Keratinocyte (primary cell): ENCODE data around the gene UQCRQ. TPM values are rescaled to one million over a fixed set of nuclear protein-coding genes. Genes with fewer than 3 reads are reported as not detected.

Experiments
- DNase-seq: peaks from one replicate; pipeline ENCODE4 v3.0.0-alpha.2; 2011; ENCODE audit warnings: low read depth, missing footprints, low spot score
- FAIRE-seq: peaks from 2 replicates; lab custom pipeline; 2011; peaks lifted over from hg19 to GRCh38; lab: Jason Lieb, UNC
- H2AFZ ChIP-seq: 2 replicates; pipeline ENCODE4 v1.6.0; 2012; ENCODE audit warnings: low read length, control low read depth, inconsistent platforms; ENCODE audit not compliant: control insufficient read depth
- H3K27ac ChIP-seq: 2 replicates; pipeline ENCODE4 v1.5.1; 2011; ENCODE audit warnings: low read length; ENCODE audit not compliant: control insufficient read depth, insufficient read depth
- H3K27me3 ChIP-seq: 3 replicates; pipeline ENCODE4 v1.6.0; 2011; ENCODE audit warnings: low read length; ENCODE audit not compliant: control insufficient read depth, insufficient read depth; ENCODE audit errors: extremely low read depth
- H3K36me3 ChIP-seq, 2 experiments: 2 replicates in 1 of 2; 3 replicates in 1 of 2; pipeline ENCODE4 v1.5.1; 2011; ENCODE audit warnings: low read length in 2 of 2, mild to moderate bottlenecking in 1 of 2; ENCODE audit not compliant: control insufficient read depth in 2 of 2, insufficient read depth in 2 of 2; ENCODE audit errors: extremely low read depth in 1 of 2
- H3K4me1 ChIP-seq: 3 replicates; pipeline ENCODE4 v1.5.1; 2011; ENCODE audit warnings: low read length; ENCODE audit not compliant: control insufficient read depth, insufficient read depth; ENCODE audit errors: extremely low read depth
- H3K4me2 ChIP-seq: 3 replicates; pipeline ENCODE4 v1.6.0; 2011; ENCODE audit warnings: low read depth, low read length; ENCODE audit not compliant: control insufficient read depth, insufficient read depth; ENCODE audit errors: extremely low read depth
- H3K4me3 ChIP-seq, 3 experiments: fragments of 200-600 bp in 1 of 3; sonication (generic) in 1 of 3; 2 replicates in 2 of 3; 3 replicates in 1 of 3; pipeline ENCODE4 v1.5.1; 2011 to 2016; ENCODE audit warnings: low read length in 3 of 3, mild to moderate bottlenecking in 3 of 3, control low read depth in 2 of 3, inconsistent platforms in 1 of 3, low read depth in 1 of 3, mixed read lengths in 1 of 3, mixed run types in 1 of 3, moderate library complexity in 1 of 3; ENCODE audit not compliant: control insufficient read depth in 2 of 3, insufficient read depth in 2 of 3; ENCODE audit errors: extremely low read depth in 1 of 3
- H3K79me2 ChIP-seq: 2 replicates; pipeline ENCODE4 v1.6.0; 2012; ENCODE audit warnings: low read length; ENCODE audit not compliant: control insufficient read depth, insufficient read depth
- H3K9ac ChIP-seq: 3 replicates; pipeline ENCODE4 v1.6.0; 2011; ENCODE audit warnings: low read length; ENCODE audit not compliant: control insufficient read depth, insufficient read depth; ENCODE audit errors: extremely low read depth
- H3K9me1 ChIP-seq: 3 replicates; pipeline ENCODE4 v1.6.0; 2011; ENCODE audit warnings: low read length; ENCODE audit not compliant: control insufficient read depth, insufficient read depth; ENCODE audit errors: extremely low read depth
- H3K9me3 ChIP-seq: 2 replicates; pipeline ENCODE4 v1.5.1; 2012; ENCODE audit warnings: low read depth, low read length; ENCODE audit not compliant: control insufficient read depth
- H4K20me1 ChIP-seq: 3 replicates; pipeline ENCODE4 v1.6.0; 2011; ENCODE audit warnings: low read length; ENCODE audit not compliant: control insufficient read depth, insufficient read depth; ENCODE audit errors: extremely low read depth
- CTCF ChIP-seq, 3 experiments: IDR thresholded peaks in 1 of 3; conservative IDR thresholded peaks in 1 of 3; optimal IDR thresholded peaks in 1 of 3; 2 replicates in 2 of 3; 3 replicates in 1 of 3; pipeline versions ENCODE3 to v1.5.1; 2011; ENCODE audit warnings: low read length in 3 of 3, mild to moderate bottlenecking in 3 of 3, moderate library complexity in 2 of 3, control low read depth in 1 of 3, inconsistent platforms in 1 of 3; ENCODE audit not compliant: insufficient read depth in 2 of 3; ENCODE audit errors: extremely low read depth in 1 of 3
- EZH2 ChIP-seq: IDR thresholded peaks from one replicate; pipeline ENCODE4 v1.6.1; 2012; ENCODE audit warnings: inconsistent platforms, mild to moderate bottlenecking, low read length, moderate library complexity
- dilution Hi-C: fragments of 300-500 bp; cut with MboI; formaldehyde crosslinking; loops from one replicate; pipeline ENCODE4 v1.7.0; 2020; ENCODE audit warnings: low sequenced_read_pairs; ENCODE audit not compliant: extremely low pct_ligation_motif_present
- polyA plus RNA-seq, 5 experiments: library from polyadenylated mRNA; depleted of rRNA in 3 of 5; stranded (reverse) in 3 of 5; stranded (forward) in 1 of 5; unstranded in 1 of 5; fragments of >200 nt; gene quantifications; 1 replicate in 1 of 5; 2 replicates in 3 of 5; 3 replicates in 1 of 5; pipeline versions ENCODE4 v1.2.1 to v1.2.3, GENCODE V29; 2011 to 2012; ENCODE audit warnings: missing spikeins in 2 of 5, low read depth in 1 of 5, low replicate concordance in 1 of 5

Gene UQCRQ
- polyA plus RNA-seq, 1 donor (not counting 4 experiments of a cell fraction or from before 2014, with no cell fraction given), result 488 TPM

DNA sequence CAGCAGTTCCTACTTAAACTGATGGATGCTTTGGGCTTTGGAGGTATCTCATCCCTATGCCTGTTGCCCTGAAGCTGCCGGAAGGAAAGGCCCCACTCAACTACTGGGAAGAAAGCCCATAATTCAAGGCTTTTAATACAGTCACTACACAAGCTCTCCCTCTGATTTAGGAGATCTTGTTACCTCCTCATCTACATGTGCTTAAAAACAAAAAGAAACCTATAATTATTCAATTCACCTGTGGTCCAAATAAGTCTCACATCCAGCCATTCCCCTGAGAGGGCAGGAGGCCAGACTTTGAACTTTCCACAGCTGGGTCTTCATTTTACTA lies 6.3 kb downstream of the UQCRQ start:
- TF ChIP-seq CTCF (optimal IDR thresholded peaks at IDR 0.05 in 1 of 3, IDR thresholded peaks at IDR 0.05 in 1 of 3, conservative IDR thresholded peaks at IDR 0.05 in 1 of 3; ENCODE audit: extremely low read depth in 1 of 3, insufficient read depth in 2 of 3, low read length in 3 of 3), result no peak
- TF ChIP-seq EZH2, result no peak
- Histone ChIP-seq H3K4me1 (peaks cover 1% of the 10 kb centered on the region), H3K27ac (no peak overlapping the region), H3K36me3 (peaks cover 8 to 18% of the 10 kb centered on the region in 2 experiments), H3K27me3 (no peaks in the 10 kb centered on the region), H3K9ac (no peak overlapping the region), H3K79me2 (peaks cover 4% of the 10 kb centered on the region), H4K20me1 (peaks cover 2% of the 10 kb centered on the region), H3K4me2 (no peak overlapping the region), H3K9me1 (no peaks in the 10 kb centered on the region), H3K9me3 (no peaks in the 10 kb centered on the region), H2AFZ (no peak overlapping the region), H3K4me3 (no peak overlapping the region)
- DNase-seq, result no peak
- dilution Hi-C loops, result no loop called here
- FAIRE-seq, result no peak

DNA sequence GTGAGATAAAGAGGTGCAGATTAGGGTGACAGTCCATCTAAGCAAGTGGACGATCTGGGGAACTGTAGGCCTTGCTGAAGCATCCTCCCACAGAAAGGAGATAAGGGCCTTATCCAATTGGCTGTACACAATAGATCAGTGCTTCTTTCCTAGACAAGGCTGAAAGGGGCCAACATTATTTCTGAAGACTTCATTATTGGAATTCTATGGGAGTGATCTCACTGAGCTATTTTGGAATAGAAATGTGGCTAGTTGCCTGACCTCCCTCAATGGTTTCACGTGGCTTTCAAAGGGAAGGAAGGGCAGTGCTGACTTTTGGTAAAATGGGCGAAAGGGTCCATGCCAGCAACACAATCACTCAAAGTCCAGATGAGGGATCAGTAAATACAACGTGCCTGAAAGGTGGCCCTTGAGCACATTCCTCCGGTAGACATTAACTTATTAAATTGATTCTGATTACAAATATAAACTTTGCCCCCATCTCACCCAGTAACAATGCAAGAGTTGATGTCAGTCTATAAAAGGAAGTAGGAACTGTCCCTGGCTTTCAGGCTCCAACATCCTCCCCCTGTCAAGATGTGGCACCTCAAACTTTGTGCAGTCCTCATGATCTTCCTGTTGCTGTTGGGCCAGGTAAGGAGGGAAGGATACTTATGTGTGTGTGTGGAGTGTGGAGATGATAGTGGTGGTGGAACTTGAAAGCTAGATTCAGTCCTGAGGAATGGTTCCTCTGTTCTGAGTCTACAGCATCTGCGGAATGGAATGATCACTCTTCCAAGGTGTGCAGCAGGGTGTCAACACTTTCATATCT lies 6.9 kb downstream of the UQCRQ start, which contains the start of gene LEAP2:
Gene LEAP2, plus strand, starts transcription at position 550 of the 811 bp plus-strand sequence. Its CDS starts 27 bp downstream, at position 577.
- FAIRE-seq (no peak), DNase-seq (no peak)
- H2AFZ ChIP-seq, result no peak within 1 kb of the TSS
- H3K9ac ChIP-seq, result no peak within 1 kb of the TSS
- peaks cover 2% of the 10 kb centered on the region for H4K20me1 ChIP-seq
- no peak within 1 kb of the TSS for H3K27ac ChIP-seq
- no peak within 1 kb of the TSS for H3K4me3 ChIP-seq
- no peaks in the 10 kb centered on the region for H3K27me3 ChIP-seq
- H3K9me3 ChIP-seq, result no peaks in the 10 kb centered on the region
- no peak for TF ChIP-seq EZH2
- TF ChIP-seq CTCF (optimal IDR thresholded peaks at IDR 0.05 in 1 of 3, IDR thresholded peaks at IDR 0.05 in 1 of 3, conservative IDR thresholded peaks at IDR 0.05 in 1 of 3; ENCODE audit: extremely low read depth in 1 of 3, insufficient read depth in 2 of 3, low read length in 3 of 3), result no peak
- H3K36me3 ChIP-seq, result peaks cover 10 to 22% of the 10 kb centered on the region in 2 experiments
- no peaks in the 10 kb centered on the region for H3K9me1 ChIP-seq
- no peaks in the 10 kb centered on the region for H3K4me1 ChIP-seq
- dilution Hi-C loops, result no loop called here
- H3K79me2 ChIP-seq, result no peaks in the 10 kb centered on the region
- no peak within 1 kb of the TSS for H3K4me2 ChIP-seq
